NCI-H146 treated with DMSO at 0.1 percent for 48 hours (cell line): ENCODE measurements around the gene NKD1.

Experiments
- DNase-seq: peaks from one replicate; lab custom pipeline; 2025; ENCODE audit not compliant: unreplicated experiment; lab: John Stamatoyannopoulos, UW

NKD1 gene

DNA sequence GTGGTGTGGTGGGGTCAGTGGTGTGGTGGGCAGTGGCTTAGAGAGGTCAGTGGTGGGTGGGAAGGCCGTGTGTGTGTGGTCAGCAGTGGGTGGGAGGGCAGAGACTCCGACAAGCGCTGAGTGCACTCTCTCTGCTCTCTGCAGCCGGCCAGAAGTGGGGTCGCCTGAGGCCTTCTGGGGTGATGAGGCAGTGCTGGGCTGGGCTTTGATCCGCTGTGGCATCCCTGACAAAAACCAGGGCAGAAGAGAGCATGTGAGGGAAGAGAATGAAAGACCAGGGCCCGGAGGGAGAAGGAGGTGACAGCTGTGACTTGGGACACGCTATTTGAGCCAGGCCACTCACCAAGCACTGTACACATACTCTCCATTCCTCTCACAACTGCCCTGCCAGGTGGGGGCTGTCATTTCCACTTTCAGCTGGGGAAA is 50.8 kb downstream of the NKD1 start:
- DNase-seq, result no peak

- DNase-seq, result no peak
Observed at GRCh38 chr16:50599494-50599893, 51.3 kb downstream of the NKD1 start.

- DNase-seq, result no peak
Observed at GRCh38 chr16:50600582-50601283, 52.5 kb downstream of the NKD1 start.

- DNase-seq, result no peak
Observed at GRCh38 chr16:50601341-50601740, 53.1 kb downstream of the NKD1 start.

GRCh38 chr16:50602126-50602525 is 53.9 kb downstream of the NKD1 start:
- no peak for DNase-seq

GRCh38 chr16:50602531-50603205 is 54.5 kb downstream of the NKD1 start:
- DNase-seq, result no peak

DNA sequence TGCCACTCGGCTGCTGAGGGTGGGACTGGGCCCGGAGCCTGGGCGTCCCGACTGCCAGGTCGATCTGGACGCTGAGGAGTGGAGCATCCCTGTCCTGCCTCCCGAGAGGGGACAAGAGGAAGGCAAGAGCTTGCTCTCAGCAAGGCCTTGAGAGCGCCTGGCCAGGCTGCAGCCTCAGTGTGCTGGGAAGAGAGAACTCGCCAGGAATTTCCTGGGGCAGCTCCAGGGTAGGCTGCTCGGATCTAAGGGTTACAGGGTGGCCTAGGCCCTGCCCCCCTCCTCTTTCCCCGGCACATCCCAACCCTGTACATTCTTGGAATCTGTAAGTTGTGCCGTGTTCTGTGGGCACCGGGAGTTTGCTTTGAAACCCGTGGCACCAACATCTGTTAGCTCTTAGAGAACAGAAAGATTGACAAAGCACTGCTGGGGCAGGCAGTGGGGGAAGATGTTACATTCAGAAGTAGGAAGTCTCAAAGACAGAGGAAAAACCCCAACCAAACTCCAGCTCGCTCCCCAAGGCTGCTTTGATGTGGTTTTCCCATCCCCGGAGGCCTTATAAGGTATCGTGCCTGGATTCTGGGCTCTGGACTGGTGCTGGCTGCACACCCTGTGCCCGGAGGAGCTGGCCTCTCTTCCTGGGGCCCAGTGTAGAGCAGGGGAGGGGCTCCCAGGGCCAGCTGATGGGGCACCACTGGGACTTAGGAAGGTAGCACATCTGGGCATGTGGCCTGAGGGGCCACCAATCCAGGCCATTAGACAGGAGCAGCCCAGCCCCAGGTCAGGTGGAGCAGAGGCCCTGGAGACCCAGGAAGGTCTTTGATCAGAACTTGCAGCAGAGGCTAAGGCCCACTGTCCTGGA is 55.2 kb downstream of the NKD1 start:
- DNase-seq, result no peak

DNA sequence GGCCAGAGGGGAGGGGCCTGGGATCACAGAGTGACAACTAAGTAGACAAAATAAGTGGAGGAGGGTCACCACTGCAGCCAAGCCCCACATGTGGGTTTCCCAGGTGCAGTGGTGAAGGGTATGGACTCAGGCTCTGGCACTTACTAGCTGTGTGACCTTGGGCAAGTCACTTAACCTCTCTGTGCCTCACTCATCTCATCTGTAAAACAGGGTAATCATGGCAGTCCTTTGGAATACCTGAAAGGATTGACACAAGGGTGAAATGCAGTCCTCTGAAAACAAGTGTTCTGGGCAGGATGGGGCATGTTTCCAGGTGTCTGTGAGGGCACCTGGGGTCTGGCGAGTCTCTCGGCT is 55.8 kb downstream of the NKD1 start:
- DNase-seq, result no peak

- no peak for DNase-seq
Observed at GRCh38 chr16:50604610-50605009, 56.4 kb downstream of the NKD1 start.

DNA sequence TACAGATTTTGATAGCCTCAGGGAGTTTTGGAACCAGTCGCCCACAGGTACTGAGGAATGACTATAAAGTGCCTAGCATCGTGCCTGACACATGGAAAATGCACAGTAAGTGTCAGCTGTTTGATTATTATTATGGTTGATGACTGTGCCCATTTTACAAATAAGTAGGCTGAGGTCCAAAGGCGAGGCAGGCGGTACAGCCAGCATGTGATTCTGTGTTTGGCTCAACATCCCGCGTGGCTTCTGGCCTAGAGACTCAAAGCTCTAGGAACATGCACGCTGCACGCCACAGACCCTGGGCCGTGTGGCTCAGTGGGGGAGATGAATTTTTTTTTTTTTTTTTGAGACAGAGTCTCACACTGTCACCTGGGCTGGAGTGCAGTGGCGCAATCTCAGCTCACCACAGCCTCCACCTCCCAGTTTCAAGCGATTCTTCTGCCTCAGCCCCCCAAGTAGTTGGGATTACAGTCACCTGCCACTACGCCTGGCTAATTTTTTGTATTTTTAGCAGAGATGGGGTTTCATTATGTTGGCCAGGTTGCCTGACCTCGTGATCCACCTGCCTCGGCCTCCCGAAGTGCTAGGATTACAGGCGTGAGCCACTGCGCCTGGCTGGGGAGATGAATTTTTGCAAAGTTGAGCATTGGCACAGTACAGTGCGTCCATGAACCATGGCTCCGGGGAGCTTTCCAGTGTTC is 57.7 kb downstream of the NKD1 start:
- DNase-seq, result no peak

GRCh38 chr16:50606431-50607050 is 58.3 kb downstream of the NKD1 start:
- no peak for DNase-seq

DNA sequence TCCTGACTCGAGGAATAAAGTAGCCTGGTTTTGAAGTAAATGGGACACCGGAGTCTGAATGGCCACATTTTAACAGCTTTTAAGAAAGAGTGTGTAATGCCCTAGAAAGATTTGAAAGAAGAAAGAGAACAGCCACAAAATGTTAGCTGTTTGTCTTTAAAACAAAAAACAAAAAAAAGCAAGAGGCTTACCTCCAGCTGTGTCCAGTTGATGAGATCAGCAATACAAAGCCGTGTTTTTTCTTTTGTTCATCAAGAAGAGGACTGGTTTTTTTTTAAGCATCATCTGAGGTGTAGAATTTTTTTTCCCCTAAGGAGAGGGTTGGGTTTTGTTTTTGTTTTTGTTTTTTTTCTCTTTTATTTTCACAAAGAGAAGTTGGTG is 58.8 kb downstream of the NKD1 start:
- no peak for DNase-seq

DNA sequence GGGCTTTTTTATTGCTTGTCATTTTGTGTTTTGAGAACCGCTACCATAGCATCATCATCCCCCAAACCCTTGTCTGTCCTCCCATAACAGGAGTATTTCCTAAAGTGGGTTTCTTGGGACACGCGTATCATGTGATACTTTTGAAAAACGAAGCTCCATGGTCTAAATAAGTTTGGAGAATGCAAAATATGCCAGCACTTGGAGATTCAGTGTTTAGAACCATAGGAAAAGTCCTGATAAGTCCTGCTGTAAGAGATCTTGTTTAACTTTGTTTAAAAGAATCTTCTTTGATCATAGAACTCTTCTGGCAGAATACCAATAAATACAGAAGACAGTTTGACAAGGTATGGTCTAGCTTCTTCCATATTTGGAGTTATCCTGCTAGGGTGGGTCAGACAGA is 59.3 kb downstream of the NKD1 start:
- no peak for DNase-seq

DNA sequence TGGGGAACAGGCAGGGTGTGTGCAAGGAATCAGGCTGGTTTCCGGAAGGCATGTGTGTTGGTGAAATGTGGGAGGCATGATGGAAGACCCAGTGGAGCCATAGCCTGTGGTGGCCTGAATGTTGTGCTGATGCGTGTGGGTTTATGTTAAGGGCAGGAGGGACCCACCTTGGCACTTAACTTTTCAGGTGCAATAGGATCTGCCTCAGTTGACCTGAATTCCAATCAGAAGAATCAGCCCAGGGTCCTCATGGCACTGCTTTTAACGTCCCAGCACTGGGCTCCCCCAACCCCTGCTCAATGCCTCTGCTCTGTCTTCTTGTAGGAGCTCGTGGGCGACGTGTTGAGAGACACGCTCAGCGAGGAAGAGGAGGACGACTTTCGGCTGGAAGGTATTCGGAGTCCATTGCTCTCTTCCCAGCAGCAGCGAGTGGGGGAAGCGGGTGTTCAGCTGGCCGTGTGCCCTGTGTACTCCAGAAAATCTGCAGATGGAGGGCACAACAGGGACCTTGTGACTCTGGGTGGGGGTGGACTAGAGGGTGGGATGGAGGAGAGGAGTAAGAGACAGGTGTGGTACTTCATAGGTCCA is 59.9 kb downstream of the NKD1 start:
- DNase-seq, result no peak

DNA sequence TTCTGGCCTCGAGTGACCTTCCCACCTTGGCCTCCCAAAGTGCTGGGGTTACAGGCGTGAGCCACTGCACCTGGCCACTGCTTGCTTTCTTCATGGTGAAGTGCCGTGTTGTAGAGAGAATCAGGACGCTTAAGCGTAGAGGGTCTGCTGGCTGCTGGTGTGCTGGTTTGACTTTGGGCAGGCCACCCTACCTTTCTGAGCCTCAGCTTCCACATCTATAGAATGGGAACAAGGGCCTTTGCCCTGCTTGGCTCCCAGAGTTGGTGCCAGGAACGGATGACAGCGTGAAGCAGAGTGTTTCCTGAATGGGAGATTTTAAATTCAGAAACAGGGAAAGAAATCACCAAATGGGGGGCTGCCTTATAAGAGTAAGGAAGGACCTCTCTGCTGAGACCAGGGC is 60.9 kb downstream of the NKD1 start:
- DNase-seq, result no peak

DNA sequence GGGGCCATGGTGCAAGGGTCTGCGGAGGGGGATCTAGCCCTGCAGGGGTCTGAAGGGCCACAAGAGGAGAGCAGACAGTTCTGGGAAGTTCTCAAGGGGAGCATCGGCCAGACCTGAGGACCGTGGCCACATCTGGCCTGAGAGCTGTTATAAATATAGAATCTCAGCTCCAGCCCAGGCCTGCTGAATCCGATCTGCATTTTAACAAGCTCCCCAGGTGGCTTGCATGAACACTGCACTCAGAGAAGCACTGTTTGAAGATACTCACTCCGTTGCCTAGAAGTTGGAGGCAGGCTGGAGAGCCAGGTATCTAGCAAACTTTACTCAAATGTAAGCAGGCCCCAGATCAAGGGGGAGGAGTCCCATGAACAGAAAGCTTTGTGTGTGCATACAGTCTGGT is 61.3 kb downstream of the NKD1 start:
- DNase-seq, result no peak

DNA sequence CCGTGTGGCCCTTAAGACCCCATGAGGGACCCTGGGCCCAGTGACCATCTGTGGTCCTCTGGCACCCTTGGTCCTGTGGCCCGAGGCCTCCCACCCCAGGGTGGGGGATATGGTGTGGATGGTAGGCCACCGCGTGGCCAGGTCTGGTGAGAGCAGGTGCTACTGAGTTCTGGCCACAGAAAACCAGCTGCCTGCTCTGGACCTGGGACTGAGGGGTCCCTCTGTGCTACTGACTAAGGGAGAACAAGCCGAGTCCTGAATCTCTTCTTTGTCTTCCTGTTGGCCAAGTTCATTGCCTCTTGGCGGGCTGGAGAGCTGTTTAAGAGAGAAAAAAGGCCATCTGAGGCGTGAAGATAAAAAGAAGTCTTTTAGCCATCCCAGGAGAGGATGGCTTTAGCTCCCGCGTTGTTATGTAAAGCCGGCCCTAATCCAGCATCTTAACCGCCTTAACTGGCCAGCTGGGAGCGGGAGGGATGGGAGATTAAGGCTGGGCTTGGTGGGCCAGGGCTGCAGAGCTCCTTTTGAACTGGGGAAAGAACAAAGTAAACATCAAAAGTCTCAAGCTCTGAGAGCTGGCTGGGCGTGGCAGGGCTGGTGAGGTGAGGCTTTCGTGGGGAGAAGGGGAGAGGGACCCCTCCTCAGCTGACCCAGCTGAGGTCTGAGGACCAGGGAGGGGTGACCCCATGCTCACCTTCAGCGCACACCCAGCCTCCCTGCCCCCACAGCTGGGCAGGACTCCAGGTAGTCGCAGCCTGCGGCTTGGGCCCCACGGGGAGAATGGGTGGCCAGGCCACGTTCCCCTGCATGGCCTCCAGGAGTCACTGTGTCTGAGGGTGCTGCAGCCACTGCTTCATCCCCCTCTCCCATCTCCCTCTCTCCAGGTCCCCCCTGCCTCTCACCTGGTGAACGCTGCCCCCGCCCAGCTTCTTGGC is 62.4 kb downstream of the NKD1 start:
- no peak for DNase-seq

DNA sequence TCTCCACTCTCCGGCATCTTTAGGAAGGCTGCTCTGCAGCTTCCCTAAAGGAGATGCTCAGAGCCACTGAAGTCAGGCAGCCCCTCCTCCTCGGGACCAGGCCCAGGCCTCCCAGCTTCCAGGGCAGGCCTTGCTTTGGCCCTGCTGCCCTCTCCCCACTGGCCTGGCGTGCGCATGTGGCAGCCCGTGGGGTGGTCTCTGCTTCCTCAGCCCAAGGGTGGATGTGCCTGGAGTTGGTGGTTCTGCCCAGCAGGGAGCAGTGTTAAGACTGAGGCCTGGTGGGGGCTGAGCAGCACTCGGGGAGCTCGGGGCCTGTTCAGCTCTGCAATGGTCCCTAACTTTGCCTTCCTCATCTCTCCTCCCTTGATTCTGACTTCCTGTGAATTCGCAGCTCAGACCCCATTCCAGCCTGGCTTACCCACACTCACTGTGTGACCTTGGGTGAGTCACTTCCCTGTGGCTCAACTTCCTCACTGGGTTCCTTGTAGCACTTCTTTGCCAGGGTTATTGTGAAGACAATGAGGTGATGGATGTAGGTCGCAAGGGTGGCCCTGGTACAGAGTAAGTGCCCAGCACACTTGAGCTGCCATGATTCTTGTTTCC is 63.2 kb downstream of the NKD1 start:
- DNase-seq, result no peak
